WTC11 (cell line): ENCODE data around the gene CLHC1. TPM values are rescaled to one million over a fixed set of nuclear protein-coding genes. Genes with fewer than 3 reads are reported as not detected.

ENCODE experiments used
- ATAC-seq: fragments of 200-7000 bp; cut with Tn5 transposase; 2 replicates; pipeline ENCODE4 v1.10.0; 2021; ENCODE audit warnings: mild to moderate bottlenecking, moderate library complexity
- CTCF ChIA-PET: fragments of 300-600 bp; sonication (Branson Sonifier 250); formaldehyde crosslinking; loops from one replicate; lab custom pipeline; 2021; ENCODE audit warnings: antibody characterized with exemption; lab: Charles Lee
- POLR2A ChIA-PET: fragments of 350-600 bp; sonication (Branson Sonifier 250); formaldehyde crosslinking; loops from one replicate; lab custom pipeline; 2021; ENCODE audit warnings: antibody characterized with exemption; lab: Charles Lee
- DNase-seq: peaks from one replicate; pipeline ENCODE4 v3.0.0; 2021; ENCODE audit warnings: low spot score
- H3K27ac Mint-ChIP-seq: 2 replicates; pipeline ENCODE4 v1.8.0; 2021; ENCODE audit warnings: mixed read lengths
- H3K27me3 Mint-ChIP-seq: 2 replicates; pipeline ENCODE4 v1.8.0; 2021; ENCODE audit warnings: low read depth, mild to moderate bottlenecking, moderate library complexity, mixed read lengths
- H3K36me3 Mint-ChIP-seq: 2 replicates; pipeline ENCODE4 v1.8.0; 2021; ENCODE audit warnings: mixed read lengths
- H3K4me1 Mint-ChIP-seq: 2 replicates; pipeline ENCODE4 v1.8.0; 2022; ENCODE audit warnings: mixed read lengths
- H3K4me3 Mint-ChIP-seq: 2 replicates; pipeline ENCODE4 v1.8.0; 2021; ENCODE audit warnings: mild to moderate bottlenecking, moderate library complexity, mixed read lengths
- H3K9me3 Mint-ChIP-seq: 2 replicates; pipeline ENCODE4 v1.8.0; 2021; ENCODE audit warnings: mixed read lengths
- ARID4B ChIP-seq: sonication (generic); formaldehyde crosslinking; IDR thresholded peaks from 2 replicates; pipeline ENCODE4 v1.8.0; 2023; ENCODE audit warnings: missing genetic modification reagents, mild to moderate bottlenecking, borderline replicate concordance
- CDX4 ChIP-seq: fragments of 250-450 bp; sonication (Bioruptor Pico); IDR thresholded peaks from 2 replicates; pipeline ENCODE4 v1.9.0; 2021; ENCODE audit warnings: moderate library complexity, mild to moderate bottlenecking, inconsistent platforms, borderline replicate concordance
- CREB1 ChIP-seq: sonication (generic); formaldehyde crosslinking; IDR thresholded peaks from 2 replicates; pipeline ENCODE4 v1.8.0; 2023; ENCODE audit warnings: mild to moderate bottlenecking, missing genetic modification reagents
- EMX1 ChIP-seq: fragments of 250-450 bp; sonication (Bioruptor Pico); IDR thresholded peaks from 2 replicates; pipeline ENCODE4 v1.8.0; 2021; ENCODE audit warnings: mild to moderate bottlenecking
- MXD4 ChIP-seq: fragments of 250-450 bp; sonication (Bioruptor Pico); IDR thresholded peaks from 2 replicates; pipeline ENCODE4 v1.8.0; 2021; ENCODE audit warnings: mild to moderate bottlenecking, moderate library complexity, borderline replicate concordance
- RELA ChIP-seq: sonication (generic); formaldehyde crosslinking; IDR thresholded peaks from 2 replicates; pipeline ENCODE4 v1.8.1; 2022; ENCODE audit warnings: missing genetic modification reagents, mild to moderate bottlenecking, borderline replicate concordance
- SMAD4 ChIP-seq: sonication (generic); formaldehyde crosslinking; IDR thresholded peaks from 2 replicates; pipeline ENCODE4 v1.8.0; 2022; ENCODE audit warnings: mild to moderate bottlenecking, missing genetic modification reagents
- SP1 ChIP-seq: sonication (generic); formaldehyde crosslinking; conservative IDR thresholded peaks from 2 replicates; pipeline ENCODE4 v1.8.1; 2022; ENCODE audit warnings: missing genetic modification reagents
- USF1 ChIP-seq: sonication (generic); formaldehyde crosslinking; IDR thresholded peaks from 2 replicates; pipeline ENCODE4 v1.8.0; 2022; ENCODE audit warnings: mild to moderate bottlenecking, missing genetic modification reagents
- ZBTB21 ChIP-seq: sonication (generic); formaldehyde crosslinking; IDR thresholded peaks from 2 replicates; pipeline ENCODE4 v1.8.1; 2023; ENCODE audit warnings: mild to moderate bottlenecking, missing genetic modification reagents, borderline replicate concordance
- ZNF219 ChIP-seq: sonication (generic); formaldehyde crosslinking; IDR thresholded peaks from 2 replicates; pipeline ENCODE4 v1.8.0; 2023; ENCODE audit warnings: missing genetic modification reagents, mild to moderate bottlenecking, borderline replicate concordance
- ZNF281 ChIP-seq: sonication (generic); formaldehyde crosslinking; IDR thresholded peaks from 2 replicates; pipeline ENCODE4 v1.8.0; 2023; ENCODE audit warnings: mild to moderate bottlenecking, missing genetic modification reagents
- ZNF396 ChIP-seq: fragments of 250-450 bp; sonication (Bioruptor Pico); IDR thresholded peaks from 2 replicates; pipeline ENCODE4 v1.8.0; 2021; ENCODE audit warnings: mild to moderate bottlenecking, moderate library complexity, borderline replicate concordance
- ZNF671 ChIP-seq: fragments of 250-450 bp; sonication (Bioruptor Pico); IDR thresholded peaks from 2 replicates; pipeline ENCODE4 v1.8.0; 2021; ENCODE audit warnings: mild to moderate bottlenecking
- total RNA-seq: library from RNA; stranded (reverse); gene quantifications from 3 replicates; pipeline ENCODE4 v1.2.3, GENCODE V29; 2021

The CLHC1 gene
- total RNA-seq, 1 experiment from 2014 or later: 7.5 TPM

- Mint-ChIP-seq H3K36me3 (no peaks in the 10 kb centered on the region), H3K4me1 (peaks cover 57% of the 10 kb centered on the region), H3K9me3 (no peaks in the 10 kb centered on the region), H3K27ac (no peak overlapping the region), H3K4me3 (no peak overlapping the region), H3K27me3 (no peaks in the 10 kb centered on the region)
- CTCF ChIA-PET: interaction anchor here (0.9 kb wide), 1 partner anchor 33 kb away, joined by 3 read pairs; no protein-coding TSS in a partner anchor
- TF ChIP-seq USF1 (CRISPR knock-in tag): no peak
- TF ChIP-seq EMX1 (CRISPR knock-in tag): no peak
- TF ChIP-seq SMAD4 (CRISPR knock-in tag): no peak
- TF ChIP-seq CREB1: no peak
- no peak for TF ChIP-seq ARID4B
- no peak for TF ChIP-seq ZNF671 (CRISPR knock-in tag)
- TF ChIP-seq MXD4 (CRISPR knock-in tag): no peak
- TF ChIP-seq SP1 (CRISPR knock-in tag): no peak
- no peak for TF ChIP-seq ZNF219 (CRISPR knock-in tag)
- no peak for TF ChIP-seq ZNF396 (CRISPR knock-in tag)
- TF ChIP-seq RELA: no peak
- TF ChIP-seq ZBTB21: no peak
- POLR2A ChIA-PET: no interaction called here
- ATAC-seq: no peak
- DNase-seq: no peak
Observed at GRCh38 chr2:55135491-55135890, 96.6 kb downstream of the CLHC1 start.

GRCh38 chr2:55134316-55134706, 97.8 kb downstream of the CLHC1 start:
- Mint-ChIP-seq H3K4me1 (peaks cover 50% of the 10 kb centered on the region), H3K27ac (peak overlapping the region; percentile 98), H3K27me3 (no peaks in the 10 kb centered on the region), H3K4me3 (peak overlapping the region; percentile 46), H3K36me3 (no peaks in the 10 kb centered on the region), H3K9me3 (no peaks in the 10 kb centered on the region)
- no peak for DNase-seq
- CTCF ChIA-PET: interaction anchor here (0.5 to 1.8 kb wide), 5 partner anchors 10 to 121 kb away, joined by 3 to 6 read pairs (median 3); no protein-coding TSS in a partner anchor
- ATAC-seq: no peak; the same call in 1 of the 2 replicates
- no peak for TF ChIP-seq CDX4 (CRISPR knock-in tag)
- TF ChIP-seq ZNF281 (CRISPR knock-in tag): no peak
- POLR2A ChIA-PET: interaction anchor here (0.6 to 1.8 kb wide), 4 partner anchors 11 to 86 kb away, joined by 3 to 5 read pairs (median 4); partner anchors contain the start of gene RTN4
